GM23248 (cell line): Measurements from ENCODE around the gene TAB3.

Experiments
- EZH2 ChIP-seq: fragments of 200-600 bp; sonication (generic); IDR thresholded peaks from 2 replicates; pipeline ENCODE4 v1.6.1; 2018; ENCODE audit warnings: antibody characterized with exemption, mild to moderate bottlenecking; ENCODE audit not compliant: insufficient read depth, poor library complexity, severe bottlenecking
- EZH2phosphoT487 ChIP-seq: fragments of 200-600 bp; sonication (generic); IDR thresholded peaks from 2 replicates; pipeline ENCODE4 v1.6.1; 2018; ENCODE audit warnings: antibody characterized with exemption, moderate library complexity, mild to moderate bottlenecking, low read depth; ENCODE audit not compliant: insufficient read depth

DNA sequence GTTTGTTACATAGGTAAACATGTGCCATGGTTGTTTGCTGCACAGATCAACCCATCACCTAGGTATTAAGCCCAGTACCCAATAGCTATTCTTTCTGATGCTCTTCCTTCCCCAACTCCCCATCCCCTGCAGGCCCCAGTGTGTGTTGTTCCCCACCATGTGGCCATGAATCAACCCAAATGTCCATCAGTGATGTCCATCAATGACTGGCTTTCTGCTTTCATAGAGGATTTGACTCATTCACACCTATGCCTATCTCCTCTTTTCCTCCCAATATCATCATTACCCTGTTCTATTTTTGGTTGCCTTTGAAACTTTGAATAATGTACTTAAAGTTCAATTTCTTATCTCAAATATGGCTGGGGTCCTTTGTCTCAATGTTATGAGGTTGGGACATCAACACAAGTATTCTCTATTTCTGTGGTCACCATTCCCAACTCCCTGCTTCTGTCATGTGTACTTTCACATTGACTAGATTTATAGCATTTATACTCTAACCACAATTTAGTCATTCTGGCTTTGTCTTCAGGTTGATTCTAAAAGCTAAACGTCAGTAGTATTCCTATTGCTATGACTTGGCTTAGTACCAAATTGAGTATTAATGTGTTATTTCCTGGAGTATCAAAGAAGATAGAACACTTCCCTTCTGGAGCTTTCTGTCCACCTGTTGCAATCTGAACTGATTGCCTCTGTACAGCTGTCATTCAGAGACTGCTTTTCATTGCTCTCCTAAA lies 107.2 kb downstream of the TAB3 start:
- no peak for TF ChIP-seq EZH2
- no peak for TF ChIP-seq EZH2phosphoT487
